ENCODE results near the gene PLA2G12B. TPM values are rescaled to one million over a fixed set of nuclear protein-coding genes. Genes with fewer than 3 reads are reported as not detected.
"Not testable (repeated sequence)": the region's sequence is repeated elsewhere in the genome, so short reads cannot be mapped to it uniquely, and the experiment has no call there.

PLA2G12B gene
- total RNA-seq, 1 experiment from 2014 or later: 16.8 TPM

DNA sequence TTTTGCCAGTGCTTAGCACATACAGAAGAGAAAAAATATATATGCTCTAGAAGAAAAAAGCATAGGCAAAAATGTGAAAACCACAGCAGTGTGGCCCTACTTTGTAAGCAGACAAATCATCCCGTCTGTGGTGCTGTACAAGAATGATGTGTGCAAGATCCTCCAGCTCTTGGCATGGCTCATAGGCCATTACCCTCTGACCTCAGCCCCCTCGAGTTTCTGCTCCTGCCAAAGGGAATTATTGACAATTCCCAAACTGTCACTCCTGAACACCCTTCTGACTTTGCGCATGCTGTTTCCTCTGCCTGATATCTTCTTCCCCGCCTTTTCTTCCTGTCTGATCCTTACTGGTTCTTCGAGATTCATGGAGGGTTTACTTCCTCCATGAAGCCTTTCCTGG is 27.1 kb downstream of the PLA2G12B start:
- ChIA-PET POLR2A (no interaction called here), CTCF (no interaction called here)
- H3K27ac Mint-ChIP-seq (ENCODE audit: unreplicated experiment): no peak overlapping the region
- H3K4me3 Mint-ChIP-seq (ENCODE audit: unreplicated experiment): no peak overlapping the region
- no peak overlapping the region for H3K4me3 ChIP-seq (ENCODE audit: low read depth, low read length)
- no TSS peak for BruUV-seq (replicated peaks)
- H3K36me3 Mint-ChIP-seq (ENCODE audit: insufficient read depth, unreplicated experiment): no peaks in the 10 kb centered on the region
- intact Hi-C loops (cut with micrococcal nuclease; ENCODE audit: unreplicated experiment): no loop called here
- no peaks in the 10 kb centered on the region for H3K4me1 ChIP-seq
- H3K27me3 Mint-ChIP-seq (ENCODE audit: insufficient read depth, unreplicated experiment): no peaks in the 10 kb centered on the region
- H3K27me3 ChIP-seq (replicated peaks; ENCODE audit: control insufficient read depth, insufficient read depth, low read length): no peaks in the 10 kb centered on the region; the same call in 1 of the 2 replicates
- no peak for DNase-seq
- no peaks in the 10 kb centered on the region for H3K4me1 Mint-ChIP-seq (ENCODE audit: low read depth, unreplicated experiment)
- no peaks in the 10 kb centered on the region for H3K9me3 Mint-ChIP-seq (ENCODE audit: unreplicated experiment)
- no peaks in the 10 kb centered on the region for H3K36me3 ChIP-seq (ENCODE audit: control insufficient read depth, insufficient read depth, low read length)
- TF ChIP-seq, protein P1, sequence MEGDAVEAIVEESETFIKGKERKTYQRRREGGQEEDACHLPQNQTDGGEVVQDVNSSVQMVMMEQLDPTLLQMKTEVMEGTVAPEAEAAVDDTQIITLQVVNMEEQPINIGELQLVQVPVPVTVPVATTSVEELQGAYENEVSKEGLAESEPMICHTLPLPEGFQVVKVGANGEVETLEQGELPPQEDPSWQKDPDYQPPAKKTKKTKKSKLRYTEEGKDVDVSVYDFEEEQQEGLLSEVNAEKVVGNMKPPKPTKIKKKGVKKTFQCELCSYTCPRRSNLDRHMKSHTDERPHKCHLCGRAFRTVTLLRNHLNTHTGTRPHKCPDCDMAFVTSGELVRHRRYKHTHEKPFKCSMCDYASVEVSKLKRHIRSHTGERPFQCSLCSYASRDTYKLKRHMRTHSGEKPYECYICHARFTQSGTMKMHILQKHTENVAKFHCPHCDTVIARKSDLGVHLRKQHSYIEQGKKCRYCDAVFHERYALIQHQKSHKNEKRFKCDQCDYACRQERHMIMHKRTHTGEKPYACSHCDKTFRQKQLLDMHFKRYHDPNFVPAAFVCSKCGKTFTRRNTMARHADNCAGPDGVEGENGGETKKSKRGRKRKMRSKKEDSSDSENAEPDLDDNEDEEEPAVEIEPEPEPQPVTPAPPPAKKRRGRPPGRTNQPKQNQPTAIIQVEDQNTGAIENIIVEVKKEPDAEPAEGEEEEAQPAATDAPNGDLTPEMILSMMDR (IDR thresholded peaks at IDR 0.05; ENCODE audit: insufficient read depth in 1 of 2, low read depth in 1 of 2, low read length in 1 of 2, severe bottlenecking in 1 of 2, unreplicated experiment in 1 of 2): no peak
- no peaks in the 10 kb centered on the region for H3K9me3 ChIP-seq

DNA sequence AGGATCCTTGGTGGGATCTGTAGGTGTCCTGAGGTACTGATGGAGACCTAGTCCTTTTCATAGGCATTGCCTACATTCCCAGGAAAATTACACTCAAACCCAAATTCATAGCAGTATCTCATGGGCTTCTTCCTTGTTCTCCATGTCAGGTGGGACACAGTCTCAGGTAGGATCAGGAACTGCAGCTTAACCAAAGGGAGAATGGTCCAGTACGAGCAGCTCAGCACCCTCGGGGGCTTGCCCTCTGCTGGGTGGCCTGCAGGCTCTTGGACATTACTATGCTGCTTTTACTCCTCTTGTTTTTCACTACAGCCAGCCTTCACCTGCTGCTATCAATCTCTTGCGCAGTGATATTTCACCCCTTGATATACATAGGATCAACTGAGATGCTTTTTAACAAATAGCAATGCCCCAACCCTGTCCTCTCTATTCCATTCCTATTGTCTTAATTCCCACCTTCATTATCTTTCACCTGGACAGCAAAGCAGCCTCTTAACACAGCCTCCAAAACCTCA is 28.6 kb downstream of the PLA2G12B start:
- no peak overlapping the region for H3K4me3 Mint-ChIP-seq (ENCODE audit: unreplicated experiment)

DNA sequence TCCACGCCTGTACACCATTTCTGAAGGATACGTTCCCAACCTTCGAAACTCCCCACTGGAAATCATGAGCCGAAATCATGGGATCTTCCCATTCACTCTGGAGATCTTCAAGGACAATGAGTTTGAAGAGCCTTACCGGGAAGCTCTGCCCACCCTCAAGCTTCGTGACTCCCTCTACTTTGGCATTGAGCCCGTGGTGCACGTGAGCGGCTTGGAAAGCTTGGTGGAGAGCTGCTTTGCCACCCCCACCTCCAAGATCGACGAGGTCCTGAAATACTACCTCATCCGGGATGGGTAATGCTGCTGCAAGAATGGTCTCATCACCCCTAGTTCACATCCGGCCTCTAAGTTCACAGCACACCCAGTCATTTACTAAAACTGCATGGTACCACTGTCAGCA is 30.3 kb downstream of the PLA2G12B start:
- no peak for DNase-seq
- Histone ChIP-seq H3K4me1 (no peaks in the 10 kb centered on the region), H3K36me3 (ENCODE audit: control insufficient read depth, insufficient read depth, low read length) (no peaks in the 10 kb centered on the region), H3K4me3 (ENCODE audit: low read depth, low read length) (no peak overlapping the region), H3K9me3 (peaks cover 11% of the 10 kb centered on the region), H3K27me3 (replicated peaks; ENCODE audit: control insufficient read depth, insufficient read depth, low read length) (no peaks in the 10 kb centered on the region; the same call in 1 of the 2 replicates)
- Mint-ChIP-seq H3K36me3 (ENCODE audit: insufficient read depth, unreplicated experiment) (no peaks in the 10 kb centered on the region), H3K27me3 (ENCODE audit: insufficient read depth, unreplicated experiment) (peaks cover 3% of the 10 kb centered on the region), H3K27ac (ENCODE audit: unreplicated experiment) (no peak overlapping the region), H3K4me3 (ENCODE audit: unreplicated experiment) (no peak overlapping the region), H3K4me1 (ENCODE audit: low read depth, unreplicated experiment) (no peaks in the 10 kb centered on the region), H3K9me3 (ENCODE audit: unreplicated experiment) (peaks cover 17% of the 10 kb centered on the region)
- CTCF ChIA-PET: interaction anchor here (0.6 kb wide), 1 partner anchor 240 kb away, joined by 5 read pairs; no protein-coding TSS in a partner anchor
- TF ChIP-seq, protein P1 (IDR thresholded peaks at IDR 0.05; ENCODE audit: insufficient read depth in 1 of 2, low read depth in 1 of 2, low read length in 1 of 2, severe bottlenecking in 1 of 2, unreplicated experiment in 1 of 2): no peak
- BruUV-seq (replicated peaks): no TSS peak
- POLR2A ChIA-PET: no interaction called here
- intact Hi-C loops (cut with micrococcal nuclease; ENCODE audit: unreplicated experiment): no loop called here

More for the DNA sequence above, 28.6 kb downstream of the PLA2G12B start:
- DNase-seq: no peak
- H3K36me3 ChIP-seq (ENCODE audit: control insufficient read depth, insufficient read depth, low read length): no peaks in the 10 kb centered on the region
- H3K27me3 Mint-ChIP-seq (ENCODE audit: insufficient read depth, unreplicated experiment): no peaks in the 10 kb centered on the region
- H3K36me3 Mint-ChIP-seq (ENCODE audit: insufficient read depth, unreplicated experiment): no peaks in the 10 kb centered on the region
- TF ChIP-seq, protein P1 (IDR thresholded peaks at IDR 0.05; ENCODE audit: insufficient read depth in 1 of 2, low read depth in 1 of 2, low read length in 1 of 2, severe bottlenecking in 1 of 2, unreplicated experiment in 1 of 2): no peak
- H3K27ac Mint-ChIP-seq (ENCODE audit: unreplicated experiment): no peak overlapping the region
- no peaks in the 10 kb centered on the region for H3K4me1 Mint-ChIP-seq (ENCODE audit: low read depth, unreplicated experiment)
- POLR2A ChIA-PET: no interaction called here
- CTCF ChIA-PET: no interaction called here
- H3K4me1 ChIP-seq: no peaks in the 10 kb centered on the region
- H3K4me3 ChIP-seq (ENCODE audit: low read depth, low read length): no peak overlapping the region
- peaks cover 4% of the 10 kb centered on the region for H3K9me3 ChIP-seq
- BruUV-seq (replicated peaks): no TSS peak
- H3K9me3 Mint-ChIP-seq (ENCODE audit: unreplicated experiment): peaks cover 5% of the 10 kb centered on the region
- H3K27me3 ChIP-seq (replicated peaks; ENCODE audit: control insufficient read depth, insufficient read depth, low read length): no peaks in the 10 kb centered on the region; the same call in 1 of the 2 replicates
- intact Hi-C loops (cut with micrococcal nuclease; ENCODE audit: unreplicated experiment): no loop called here

DNA sequence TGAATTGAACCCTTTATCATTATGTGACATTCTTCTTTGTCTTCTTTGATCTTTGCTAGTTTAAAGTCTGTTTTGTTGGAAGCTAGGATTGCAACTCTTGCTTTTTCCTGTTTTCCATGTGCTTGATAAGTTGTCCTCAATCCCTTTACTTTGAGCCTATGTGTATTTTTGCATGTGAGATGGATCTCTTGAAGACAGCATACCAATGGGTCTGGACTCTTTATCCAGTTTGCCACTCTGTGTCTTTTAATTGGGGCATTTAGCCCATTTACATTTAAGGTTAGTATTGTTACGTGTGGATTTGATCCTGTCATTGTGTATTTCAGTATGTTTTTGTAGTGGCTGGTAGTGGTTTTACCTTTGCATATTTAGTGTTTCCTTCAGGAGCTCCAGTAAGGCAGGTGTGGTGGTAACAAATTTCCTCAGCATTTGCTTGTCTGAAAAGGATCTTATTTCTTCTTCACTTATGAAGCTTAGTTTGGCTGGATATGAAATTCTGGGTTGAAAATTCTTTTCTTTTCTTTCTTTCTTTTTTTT is 33.4 kb downstream of the PLA2G12B start:
- H3K9me3 Mint-ChIP-seq (ENCODE audit: unreplicated experiment): peaks cover 28% of the 10 kb centered on the region
- BruUV-seq (replicated peaks); POLR2A ChIA-PET; H3K4me1 Mint-ChIP-seq (ENCODE audit: low read depth, unreplicated experiment); H3K27me3 Mint-ChIP-seq (ENCODE audit: insufficient read depth, unreplicated experiment); H3K4me1 ChIP-seq; H3K4me3 Mint-ChIP-seq (ENCODE audit: unreplicated experiment); H3K27me3 ChIP-seq (replicated peaks; ENCODE audit: control insufficient read depth, insufficient read depth, low read length); H3K27ac Mint-ChIP-seq (ENCODE audit: unreplicated experiment); intact Hi-C loops (cut with micrococcal nuclease; ENCODE audit: unreplicated experiment); H3K36me3 Mint-ChIP-seq (ENCODE audit: insufficient read depth, unreplicated experiment); H3K36me3 ChIP-seq (ENCODE audit: control insufficient read depth, insufficient read depth, low read length); DNase-seq; H3K4me3 ChIP-seq (ENCODE audit: low read depth, low read length): not testable (repeated sequence)
- peaks cover 11% of the 10 kb centered on the region for H3K9me3 ChIP-seq
- CTCF ChIA-PET: interaction anchor here (0.7 kb wide), 1 partner anchor 87 kb away, joined by 4 read pairs; no protein-coding TSS in a partner anchor
